Measurements from ENCODE around the gene CHD5.

GRCh38 chr1:6163191-6163972 is 16.7 kb downstream of the CHD5 start:
- no peak for TF ChIP-seq POLR2AphosphoS5 (IDR thresholded peaks at IDR 0.05; ENCODE audit: low read depth, low read length)
- no peak for TF ChIP-seq TAF1 (IDR thresholded peaks at IDR 0.05; ENCODE audit: low read depth, low read length)
- TF ChIP-seq POLR2A (IDR thresholded peaks at IDR 0.05; ENCODE audit: low read depth, low read length) = no peak
- TF ChIP-seq PAX5 (IDR thresholded peaks at IDR 0.05; ENCODE audit: insufficient read depth, low read length, severe bottlenecking) = no peak

Measured in GM12891 (cell line).